K562 (cell line): ENCODE results near the gene GBF1. TPM values are rescaled to one million over a fixed set of nuclear protein-coding genes. Genes with fewer than 3 reads are reported as not detected.

Experiments used
- HMBOX1 ChIP-seq: sonication (generic); IDR thresholded peaks from 2 replicates; pipeline ENCODE4 v1.6.1; 2016
- IRF1 ChIP-seq: sonication (generic); formaldehyde crosslinking; IDR thresholded peaks from 2 replicates; pipeline ENCODE4 v1.8.0; 2022; ENCODE audit warnings: missing genetic modification reagents, mild to moderate bottlenecking, borderline replicate concordance
- NBN ChIP-seq: fragments of 450-650 bp; IDR thresholded peaks from 2 replicates; pipeline ENCODE4 v1.6.1; 2016; ENCODE audit warnings: low read depth, mild to moderate bottlenecking
- ZNF609 ChIP-seq: sonication (generic); formaldehyde crosslinking; IDR thresholded peaks from 2 replicates; pipeline ENCODE4 v1.8.1; 2023; ENCODE audit warnings: missing genetic modification reagents, mild to moderate bottlenecking, borderline replicate concordance
- polyA plus RNA-seq, 8 experiments: library from polyadenylated mRNA; depleted of rRNA in 4 of 8; stranded (reverse) in 5 of 8; unstranded in 3 of 8; fragments of >200 nt; fragmentation: Nextera tagmentation in 2 of 8; fragmentation: Illumina TruSeq in 1 of 8; extraction: Ambion mirVana in 2 of 8; extraction: Trizol in 1 of 8; gene quantifications; 2 replicates each; pipeline versions ENCODE4 v1.2.1 to v1.2.3, GENCODE V29; 2011 to 2014; ENCODE audit warnings: inconsistent platforms in 1 of 8, missing spikeins in 1 of 8
- total RNA-seq, 7 experiments: library from RNA; depleted of rRNA in 6 of 7; stranded (reverse); fragments of >200 nt in 6 of 7; fragmentation: Illumina TruSeq in 2 of 7; extraction: Trizol in 2 of 7; gene quantifications; 2 replicates each; pipeline versions ENCODE4 v1.2.1 to v1.2.3, GENCODE V29; 2011 to 2021; ENCODE audit warnings: low replicate concordance in 1 of 7
- TF ChIP-seq, protein P1 (sequence below): fragments of 250-450 bp; sonication (Bioruptor Pico); IDR thresholded peaks from 2 replicates; pipeline ENCODE4 v1.5.0; 2020; ENCODE audit warnings: mild to moderate bottlenecking
- TF ChIP-seq, protein P2 (sequence below): fragments of 250-450 bp; sonication (Bioruptor Pico); IDR thresholded peaks from 2 replicates; pipeline ENCODE4 v1.8.0; 2021; ENCODE audit warnings: borderline replicate concordance, mild to moderate bottlenecking, moderate library complexity; ENCODE audit not compliant: poor library complexity, severe bottlenecking

The GBF1 gene
- total and polyA plus RNA-seq, 9 of the 15 experiments (the other 6 are each of a cell fraction or from before 2014, with no cell fraction given), result 0.69 to 28.0 (median 10.3) TPM

- TF ChIP-seq ZNF609 (CRISPR knock-in tag), result no peak
- TF ChIP-seq, protein P1, sequence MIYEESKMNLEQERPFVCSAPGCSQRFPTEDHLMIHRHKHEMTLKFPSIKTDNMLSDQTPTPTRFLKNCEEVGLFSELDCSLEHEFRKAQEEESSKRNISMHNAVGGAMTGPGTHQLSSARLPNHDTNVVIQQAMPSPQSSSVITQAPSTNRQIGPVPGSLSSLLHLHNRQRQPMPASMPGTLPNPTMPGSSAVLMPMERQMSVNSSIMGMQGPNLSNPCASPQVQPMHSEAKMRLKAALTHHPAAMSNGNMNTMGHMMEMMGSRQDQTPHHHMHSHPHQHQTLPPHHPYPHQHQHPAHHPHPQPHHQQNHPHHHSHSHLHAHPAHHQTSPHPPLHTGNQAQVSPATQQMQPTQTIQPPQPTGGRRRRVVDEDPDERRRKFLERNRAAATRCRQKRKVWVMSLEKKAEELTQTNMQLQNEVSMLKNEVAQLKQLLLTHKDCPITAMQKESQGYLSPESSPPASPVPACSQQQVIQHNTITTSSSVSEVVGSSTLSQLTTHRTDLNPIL (CRISPR knock-in tag), result no peak
- no peak for TF ChIP-seq HMBOX1
- no peak for TF ChIP-seq NBN
- TF ChIP-seq IRF1 (CRISPR knock-in tag), result no peak
- TF ChIP-seq, protein P2, sequence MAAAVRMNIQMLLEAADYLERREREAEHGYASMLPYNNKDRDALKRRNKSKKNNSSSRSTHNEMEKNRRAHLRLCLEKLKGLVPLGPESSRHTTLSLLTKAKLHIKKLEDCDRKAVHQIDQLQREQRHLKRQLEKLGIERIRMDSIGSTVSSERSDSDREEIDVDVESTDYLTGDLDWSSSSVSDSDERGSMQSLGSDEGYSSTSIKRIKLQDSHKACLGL (CRISPR knock-in tag), result no peak
These were observed 138.7 kb downstream of the GBF1 start (continued) for GRCh38 chr10:102384053-102384452.
